Duodenal mucosa (tissue), 2 donors: ENCODE results near the gene RBM38.

ENCODE experiments used
- H3K27ac ChIP-seq: one replicate; pipeline ENCODE4 v1.7.0; 2013; ENCODE audit warnings: low read depth, low read length
- H3K27me3 ChIP-seq, 2 donors: one replicate each; pipeline ENCODE4 v1.7.0; 2013; ENCODE audit warnings: low read length in 2 of 2, control low read depth in 1 of 2; ENCODE audit not compliant: insufficient read depth in 2 of 2, control insufficient read depth in 1 of 2
- H3K36me3 ChIP-seq, 2 donors: one replicate each; pipeline ENCODE4 v1.7.0; 2013; ENCODE audit warnings: low read length in 2 of 2, control low read depth in 1 of 2; ENCODE audit not compliant: insufficient read depth in 2 of 2, control insufficient read depth in 1 of 2
- H3K4me1 ChIP-seq, 2 donors: one replicate each; pipeline ENCODE4 v1.7.0; 2013; ENCODE audit warnings: low read length in 2 of 2, control low read depth in 1 of 2; ENCODE audit not compliant: insufficient read depth in 2 of 2, control insufficient read depth in 1 of 2
- H3K4me3 ChIP-seq, 2 donors: one replicate each; pipeline ENCODE4 v1.7.0; 2013; ENCODE audit warnings: low read length in 2 of 2, low read depth in 1 of 2
- H3K9ac ChIP-seq, 2 donors: one replicate each; pipeline ENCODE4 v1.7.0; 2013; ENCODE audit warnings: low read length in 2 of 2, low read depth in 1 of 2
- H3K9me3 ChIP-seq, 2 donors: one replicate each; pipeline ENCODE4 v1.7.0; 2013; ENCODE audit warnings: low read length in 2 of 2, control low read depth in 1 of 2; ENCODE audit not compliant: control insufficient read depth in 1 of 2

Gene RBM38

GRCh38 chr20:57410398-57410920, 19.3 kb downstream of the RBM38 start:
- peaks cover 5 to 25% of the 10 kb centered on the region in 2 donors for H3K36me3 ChIP-seq
- no peaks in the 10 kb centered on the region for H3K9me3 ChIP-seq
- no peak overlapping the region for H3K4me3 ChIP-seq
- H3K27ac ChIP-seq, result no peak overlapping the region
- H3K27me3 ChIP-seq, result no peaks in the 10 kb centered on the region
- no peak overlapping the region for H3K9ac ChIP-seq
- H3K4me1 ChIP-seq, result no peaks in the 10 kb centered on the region

GRCh38 chr20:57410924-57411323, 19.7 kb downstream of the RBM38 start:
- H3K9ac ChIP-seq, result no peak overlapping the region
- peaks cover 5 to 24% of the 10 kb centered on the region in 2 donors for H3K36me3 ChIP-seq
- no peak overlapping the region for H3K4me3 ChIP-seq
- no peaks in the 10 kb centered on the region for H3K4me1 ChIP-seq
- H3K27me3 ChIP-seq, result no peaks in the 10 kb centered on the region
- H3K27ac ChIP-seq, result no peak overlapping the region
- no peaks in the 10 kb centered on the region for H3K9me3 ChIP-seq

GRCh38 chr20:57411406-57412283, 20.4 kb downstream of the RBM38 start:
- Histone ChIP-seq H3K36me3 (peaks cover 5 to 18% of the 10 kb centered on the region in 2 donors), H3K9me3 (no peaks in the 10 kb centered on the region), H3K4me3 (no peak overlapping the region), H3K27me3 (no peaks in the 10 kb centered on the region), H3K9ac (no peak overlapping the region), H3K4me1 (no peaks in the 10 kb centered on the region), H3K27ac (no peak overlapping the region)

- Histone ChIP-seq H3K27me3 (no peaks in the 10 kb centered on the region), H3K4me3 (no peak overlapping the region), H3K4me1 (no peaks in the 10 kb centered on the region), H3K27ac (no peak overlapping the region), H3K9ac (no peak overlapping the region), H3K36me3 (peaks cover 5 to 14% of the 10 kb centered on the region in 2 donors), H3K9me3 (no peaks in the 10 kb centered on the region)
Measured at GRCh38 chr20:57412347-57413029, 21.3 kb downstream of the RBM38 start.

DNA sequence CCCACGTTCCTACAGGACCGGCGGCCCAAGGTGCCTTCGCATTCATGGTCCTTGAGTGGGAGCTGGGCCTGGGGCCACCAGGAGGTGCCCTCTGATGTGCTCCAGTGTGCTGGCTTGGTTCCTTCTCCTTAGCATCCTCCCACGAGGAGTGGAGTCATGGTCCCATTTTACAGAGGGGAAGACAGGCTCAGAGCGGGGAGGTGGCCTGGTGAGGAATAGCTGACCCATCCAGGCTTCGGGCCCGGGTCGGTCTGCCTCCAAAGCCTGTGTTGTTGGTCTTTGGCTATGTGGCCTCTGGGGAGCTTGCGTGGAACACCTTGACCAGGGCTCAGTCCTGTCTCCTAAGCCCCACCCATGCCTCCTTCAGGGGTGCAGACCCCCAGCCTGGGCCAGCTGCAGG, 22.8 kb downstream of the RBM38 start:
- H3K4me3 ChIP-seq, result no peak overlapping the region
- H3K27ac ChIP-seq, result no peak overlapping the region
- H3K9me3 ChIP-seq, result no peaks in the 10 kb centered on the region
- H3K4me1 ChIP-seq, result no peaks in the 10 kb centered on the region
- H3K36me3 ChIP-seq, result no peaks in the 10 kb centered on the region
- no peak overlapping the region for H3K9ac ChIP-seq
- no peaks in the 10 kb centered on the region for H3K27me3 ChIP-seq

- Histone ChIP-seq H3K4me3 (no peak overlapping the region), H3K9me3 (no peaks in the 10 kb centered on the region), H3K27me3 (no peaks in the 10 kb centered on the region), H3K4me1 (no peaks in the 10 kb centered on the region), H3K27ac (no peak overlapping the region), H3K36me3 (no peaks in the 10 kb centered on the region), H3K9ac (no peak overlapping the region)
Measured at GRCh38 chr20:57414867-57415592, 23.8 kb downstream of the RBM38 start.

- H3K27ac ChIP-seq, result no peak overlapping the region
Measured at GRCh38 chr20:57415771-57416170, 24.6 kb downstream of the RBM38 start.

GRCh38 chr20:57416296-57417022, 25.3 kb downstream of the RBM38 start:
- H3K9me3 ChIP-seq, result no peaks in the 10 kb centered on the region
- H3K36me3 ChIP-seq, result no peaks in the 10 kb centered on the region
- H3K27me3 ChIP-seq, result peaks cover 0 to 5% of the 10 kb centered on the region in 2 donors
- no peak overlapping the region for H3K27ac ChIP-seq
- no peak overlapping the region for H3K4me3 ChIP-seq
- no peaks in the 10 kb centered on the region for H3K4me1 ChIP-seq
- no peak overlapping the region for H3K9ac ChIP-seq

More at GRCh38 chr20:57415771-57416170, 24.6 kb downstream of the RBM38 start:
- peaks cover 0 to 3% of the 10 kb centered on the region in 2 donors for H3K27me3 ChIP-seq
- H3K9me3 ChIP-seq, result no peaks in the 10 kb centered on the region
- H3K4me1 ChIP-seq, result no peaks in the 10 kb centered on the region
- no peak overlapping the region for H3K9ac ChIP-seq
- H3K36me3 ChIP-seq, result no peaks in the 10 kb centered on the region
- H3K4me3 ChIP-seq, result no peak overlapping the region

DNA sequence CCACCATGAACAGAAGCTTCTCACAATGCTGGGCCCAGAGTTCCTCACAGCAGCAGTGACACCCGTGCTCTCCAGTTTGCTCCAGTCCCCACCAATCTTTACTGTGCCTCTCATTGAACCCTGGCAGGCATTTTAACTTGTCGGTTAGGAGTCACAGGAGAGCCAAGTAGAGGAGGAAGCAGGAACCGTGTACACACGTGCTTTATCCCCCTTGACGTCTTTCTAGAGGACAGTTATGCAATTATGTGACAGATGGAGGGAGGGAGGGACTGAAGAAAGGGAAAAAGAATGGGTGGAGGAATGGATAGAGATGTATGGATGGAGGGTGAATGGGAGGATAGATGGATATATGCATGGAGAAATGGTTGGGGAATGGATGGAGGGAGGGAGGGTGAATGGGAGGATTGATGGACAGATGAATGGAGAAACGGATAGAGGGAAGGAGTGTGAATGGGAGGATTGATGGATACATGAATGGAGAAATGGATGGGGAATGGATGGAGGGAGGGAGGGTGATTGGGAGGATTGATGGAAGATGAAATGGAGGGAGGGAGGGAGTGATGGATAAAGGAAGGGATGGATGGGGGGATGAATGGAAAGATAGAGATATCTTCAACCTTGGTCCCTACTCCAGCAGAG, 26.0 kb downstream of the RBM38 start:
- no peaks in the 10 kb centered on the region for H3K4me1 ChIP-seq
- H3K27me3 ChIP-seq, result peaks cover 0 to 5% of the 10 kb centered on the region in 2 donors
- H3K9ac ChIP-seq, result no peak overlapping the region
- no peak overlapping the region for H3K27ac ChIP-seq
- H3K4me3 ChIP-seq, result no peak overlapping the region
- H3K9me3 ChIP-seq, result no peaks in the 10 kb centered on the region
- no peaks in the 10 kb centered on the region for H3K36me3 ChIP-seq
